Measurements from ENCODE around the gene LRRC4B.
"Not testable (repeated sequence)": the region's sequence is repeated elsewhere in the genome, so short reads cannot be mapped to it uniquely, and the experiment has no call there.

The LRRC4B gene

GRCh38 chr19:50590191-50590590, 22.0 kb upstream of the LRRC4B start:
- Mint-ChIP-seq H3K9me3 (no peaks in the 10 kb centered on the region), H3K36me3 (no peaks in the 10 kb centered on the region), H3K27me3 (peaks cover 14% of the 10 kb centered on the region), H3K4me1 (no peaks in the 10 kb centered on the region), H3K27ac (no peak overlapping the region), H3K4me3 (no peak overlapping the region)
- CTCF ChIA-PET, result no interaction called here
- no peak for DNase-seq

- DNase-seq, H3K4me3 Mint-ChIP-seq, H3K9me3 Mint-ChIP-seq, CTCF ChIA-PET, H3K36me3 Mint-ChIP-seq, H3K27ac Mint-ChIP-seq, H3K4me1 Mint-ChIP-seq: not testable (repeated sequence)
- peaks cover 12% of the 10 kb centered on the region for H3K27me3 Mint-ChIP-seq
These were observed 13.8 kb upstream of the LRRC4B start for GRCh38 chr19:50581795-50582660.

- Mint-ChIP-seq H3K4me3 (no peak overlapping the region), H3K27ac (no peak overlapping the region), H3K9me3 (no peaks in the 10 kb centered on the region), H3K36me3 (no peaks in the 10 kb centered on the region), H3K27me3 (peaks cover 6% of the 10 kb centered on the region), H3K4me1 (no peaks in the 10 kb centered on the region)
- CTCF ChIA-PET, result no interaction called here
- DNase-seq, result no peak
These were observed 12.9 kb upstream of the LRRC4B start for GRCh38 chr19:50580970-50581634.

GRCh38 chr19:50580240-50580639, 12.0 kb upstream of the LRRC4B start:
- Mint-ChIP-seq H3K27me3 (peaks cover 6% of the 10 kb centered on the region), H3K4me3 (no peak overlapping the region), H3K36me3 (no peaks in the 10 kb centered on the region), H3K9me3 (no peaks in the 10 kb centered on the region), H3K4me1 (no peaks in the 10 kb centered on the region), H3K27ac (no peak overlapping the region)
- CTCF ChIA-PET, result no interaction called here
- DNase-seq, result no peak

GRCh38 chr19:50576769-50577168, 8.5 kb upstream of the LRRC4B start:
- H3K36me3 Mint-ChIP-seq, H3K27me3 Mint-ChIP-seq, DNase-seq, H3K27ac Mint-ChIP-seq, H3K4me3 Mint-ChIP-seq, H3K9me3 Mint-ChIP-seq, CTCF ChIA-PET, H3K4me1 Mint-ChIP-seq: not testable (repeated sequence)

- Mint-ChIP-seq H3K36me3 (no peaks in the 10 kb centered on the region), H3K27ac (no peak overlapping the region), H3K4me3 (no peak overlapping the region), H3K4me1 (no peaks in the 10 kb centered on the region), H3K9me3 (no peaks in the 10 kb centered on the region), H3K27me3 (peaks cover 24% of the 10 kb centered on the region)
- DNase-seq, result no peak
- CTCF ChIA-PET, result no interaction called here
These were observed 5.7 kb upstream of the LRRC4B start for GRCh38 chr19:50573741-50574461.

- peaks cover 51% of the 10 kb centered on the region for H3K27me3 Mint-ChIP-seq
- H3K9me3 Mint-ChIP-seq, result no peaks in the 10 kb centered on the region
- H3K36me3 Mint-ChIP-seq, result no peaks in the 10 kb centered on the region
- H3K4me3 Mint-ChIP-seq, result no peak overlapping the region
- CTCF ChIA-PET, result no interaction called here
- peaks cover 4% of the 10 kb centered on the region for H3K4me1 Mint-ChIP-seq
- H3K27ac Mint-ChIP-seq, result no peak overlapping the region
- DNase-seq, result no peak
These were observed 2.8 kb upstream of the LRRC4B start for GRCh38 chr19:50570997-50571396.

GRCh38 chr19:50569938-50570540, 1.8 kb upstream of the LRRC4B start:
- no peak overlapping the region for H3K27ac Mint-ChIP-seq
- no peaks in the 10 kb centered on the region for H3K36me3 Mint-ChIP-seq
- DNase-seq, result no peak
- no peak overlapping the region for H3K4me3 Mint-ChIP-seq
- CTCF ChIA-PET, result interaction anchor here (1.0 kb wide), 1 partner anchor 14 kb away, joined by 3 read pairs; no protein-coding TSS in a partner anchor
- no peaks in the 10 kb centered on the region for H3K9me3 Mint-ChIP-seq
- H3K27me3 Mint-ChIP-seq, result peaks cover 61% of the 10 kb centered on the region
- peaks cover 4% of the 10 kb centered on the region for H3K4me1 Mint-ChIP-seq

GRCh38 chr19:50568728-50569698, 778 bp upstream of the LRRC4B start:
- no peak overlapping the region for H3K27ac Mint-ChIP-seq
- CTCF ChIA-PET, result interaction anchor here (1.0 kb wide), 1 partner anchor 13 kb away, joined by 3 read pairs; no protein-coding TSS in a partner anchor

GRCh38 chr19:50567052-50567841, 988 bp downstream of the LRRC4B start:
- no peak overlapping the region for H3K27ac Mint-ChIP-seq
- no peak for DNase-seq
- H3K27me3 Mint-ChIP-seq, result peaks cover 89% of the 10 kb centered on the region
- no peaks in the 10 kb centered on the region for H3K9me3 Mint-ChIP-seq
- CTCF ChIA-PET, result no interaction called here
- peaks cover 4% of the 10 kb centered on the region for H3K4me1 Mint-ChIP-seq
- no peak overlapping the region for H3K4me3 Mint-ChIP-seq
- H3K36me3 Mint-ChIP-seq, result no peaks in the 10 kb centered on the region

More at GRCh38 chr19:50568728-50569698, 778 bp upstream of the LRRC4B start:
- DNase-seq, result no peak
- Mint-ChIP-seq H3K4me3 (no peak overlapping the region), H3K27me3 (peaks cover 71% of the 10 kb centered on the region), H3K9me3 (no peaks in the 10 kb centered on the region), H3K4me1 (peaks cover 4% of the 10 kb centered on the region), H3K36me3 (no peaks in the 10 kb centered on the region)

GRCh38 chr19:50565984-50566903, 2.0 kb downstream of the LRRC4B start:
- Mint-ChIP-seq H3K27me3 (peaks cover 93% of the 10 kb centered on the region), H3K4me1 (peaks cover 4% of the 10 kb centered on the region), H3K4me3 (no peak overlapping the region), H3K9me3 (no peaks in the 10 kb centered on the region), H3K27ac (no peak overlapping the region), H3K36me3 (no peaks in the 10 kb centered on the region)
- no peak for DNase-seq
- CTCF ChIA-PET, result no interaction called here

Measured in activated naive CD4-positive, alpha-beta T cell treated with anti-CD3 and anti-CD28 coated beads, Interleukin-2, amount 10 ng/mL, durations not matched to agents 7 days and 5 days (primary cell).